Astrocyte (in vitro differentiated cells and primary cell): Measurements from ENCODE around the gene RPL7A. TPM values are rescaled to one million over a fixed set of nuclear protein-coding genes. Genes with fewer than 3 reads are reported as not detected.
"Not testable (repeated sequence)": the region's sequence is repeated elsewhere in the genome, so short reads cannot be mapped to it uniquely, and the experiment has no call there.

Experiments
- DNase-seq: peaks from one replicate; pipeline ENCODE4 v3.0.0-alpha.2; 2010; ENCODE audit warnings: low read depth
- FAIRE-seq: peaks from 2 replicates; lab custom pipeline; 2011; peaks lifted over from hg19 to GRCh38; lab: Jason Lieb, UNC
- H2AFZ ChIP-seq: 2 replicates; pipeline ENCODE4 v1.6.0; 2012; ENCODE audit warnings: low read depth, low read length, inconsistent platforms
- H3K27ac ChIP-seq: 2 replicates; pipeline ENCODE4 v1.5.1; 2011; ENCODE audit warnings: low read depth, low read length, inconsistent platforms
- H3K27me3 ChIP-seq: 2 replicates; pipeline ENCODE4 v1.6.0; 2011; ENCODE audit warnings: low read length, inconsistent platforms; ENCODE audit not compliant: insufficient read depth
- H3K36me3 ChIP-seq: 2 replicates; pipeline ENCODE4 v1.5.1; 2011; ENCODE audit warnings: low read length, inconsistent platforms; ENCODE audit not compliant: insufficient read depth
- H3K4me1 ChIP-seq: 2 replicates; pipeline ENCODE4 v1.5.1; 2011; ENCODE audit warnings: low read length, inconsistent platforms; ENCODE audit not compliant: insufficient read depth
- H3K4me2 ChIP-seq: 2 replicates; pipeline ENCODE4 v1.6.0; 2012; ENCODE audit warnings: low read length, inconsistent platforms
- H3K4me3 ChIP-seq: 2 replicates; pipeline ENCODE4 v1.5.1; 2011; ENCODE audit warnings: low read depth, mild to moderate bottlenecking, low read length, inconsistent platforms; ENCODE audit not compliant: insufficient read depth
- H3K79me2 ChIP-seq: 2 replicates; pipeline ENCODE4 v1.6.0; 2012; ENCODE audit warnings: mild to moderate bottlenecking, low read length, inconsistent platforms; ENCODE audit not compliant: insufficient read depth
- H3K9ac ChIP-seq: 2 replicates; pipeline ENCODE4 v1.6.0; 2012; ENCODE audit warnings: mild to moderate bottlenecking, low read length, inconsistent platforms
- H3K9me3 ChIP-seq: 2 replicates; pipeline ENCODE4 v1.5.1; 2012; ENCODE audit warnings: low read depth, mild to moderate bottlenecking, low read length, inconsistent platforms; ENCODE audit not compliant: insufficient read depth
- H4K20me1 ChIP-seq: 2 replicates; pipeline ENCODE4 v1.6.0; 2012; ENCODE audit warnings: low read length, inconsistent platforms; ENCODE audit not compliant: insufficient read depth
- H3K27ac Mint-ChIP-seq: one replicate; pipeline ENCODE4 v1.8.0; 2021; ENCODE audit warnings: mild to moderate bottlenecking, mixed read lengths; ENCODE audit not compliant: unreplicated experiment
- H3K27me3 Mint-ChIP-seq: one replicate; pipeline ENCODE4 v1.8.0; 2021; ENCODE audit warnings: low read depth, mixed read lengths; ENCODE audit not compliant: unreplicated experiment
- H3K36me3 Mint-ChIP-seq: one replicate; pipeline ENCODE4 v1.8.0; 2021; ENCODE audit warnings: low read depth, mixed read lengths; ENCODE audit not compliant: unreplicated experiment
- H3K4me1 Mint-ChIP-seq: one replicate; pipeline ENCODE4 v1.8.0; 2021; ENCODE audit warnings: low read depth, mixed read lengths; ENCODE audit not compliant: unreplicated experiment
- H3K4me3 Mint-ChIP-seq: one replicate; pipeline ENCODE4 v1.8.0; 2021; ENCODE audit warnings: mild to moderate bottlenecking, moderate library complexity, mixed read lengths; ENCODE audit not compliant: unreplicated experiment
- H3K9me3 Mint-ChIP-seq: one replicate; pipeline ENCODE4 v1.8.0; 2021; ENCODE audit warnings: mild to moderate bottlenecking, mixed read lengths; ENCODE audit not compliant: unreplicated experiment
- EZH2 ChIP-seq: IDR thresholded peaks from 2 replicates; pipeline ENCODE4 v1.6.1; 2012; ENCODE audit warnings: mild to moderate bottlenecking, low read length, inconsistent platforms; ENCODE audit not compliant: insufficient read depth
- total RNA-seq: library from RNA; stranded (reverse); gene quantifications from 2 replicates; pipeline ENCODE4 v1.2.1, GENCODE V29; 2021
- TF ChIP-seq, protein P1 (sequence below): IDR thresholded peaks from 2 replicates; pipeline ENCODE4 v1.5.1; 2011; ENCODE audit warnings: low read depth, mild to moderate bottlenecking, inconsistent platforms, low read length, moderate library complexity; ENCODE audit not compliant: insufficient read depth

The RPL7A gene
- total RNA-seq, 1 donor from 2014 or later = 1,364 TPM

DNA sequence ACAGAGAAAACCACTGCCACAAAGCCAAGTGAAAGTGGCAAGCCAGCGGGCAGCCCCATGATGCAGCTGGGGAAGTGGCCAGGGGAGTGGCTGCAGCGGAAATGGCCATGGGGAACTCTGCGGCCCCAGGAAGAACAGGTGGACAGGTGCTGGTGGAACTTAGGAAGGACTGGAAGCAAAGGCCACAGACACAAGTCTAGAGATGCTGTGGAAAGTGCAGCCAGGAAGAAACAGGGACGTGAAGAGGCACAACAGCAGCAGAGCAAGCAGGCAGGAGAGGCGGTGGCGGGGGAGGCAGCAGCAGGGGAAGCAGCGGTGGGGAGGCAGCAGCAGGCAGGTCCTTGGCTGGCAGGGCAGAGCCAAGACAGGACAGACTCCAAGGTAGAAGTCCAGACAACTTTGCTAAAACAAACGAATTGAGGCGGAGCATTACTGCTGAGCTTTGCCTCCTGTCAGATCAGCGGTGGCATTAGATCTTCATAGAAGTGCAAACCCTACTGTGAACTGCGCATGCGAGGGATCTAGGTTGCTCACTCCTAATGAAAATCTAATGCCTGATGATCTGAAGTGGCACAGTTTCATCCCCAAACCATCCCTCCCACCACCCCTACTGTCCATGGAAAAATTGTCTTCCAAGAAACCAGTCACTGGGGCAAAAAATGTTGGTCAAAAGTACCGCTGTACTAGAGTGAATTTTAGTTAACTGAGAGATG, 23.9 kb upstream of the RPL7A start:
- Histone ChIP-seq H3K79me2 (no peaks in the 10 kb centered on the region), H3K4me1 (no peaks in the 10 kb centered on the region), H3K4me3 (no peak overlapping the region), H4K20me1 (no peaks in the 10 kb centered on the region), H3K27ac (no peak overlapping the region), H3K4me2 (no peak overlapping the region), H3K9ac (no peak overlapping the region), H3K27me3 (no peaks in the 10 kb centered on the region), H2AFZ (no peak overlapping the region), H3K36me3 (no peaks in the 10 kb centered on the region), H3K9me3 (no peaks in the 10 kb centered on the region)
- TF ChIP-seq, protein P1, sequence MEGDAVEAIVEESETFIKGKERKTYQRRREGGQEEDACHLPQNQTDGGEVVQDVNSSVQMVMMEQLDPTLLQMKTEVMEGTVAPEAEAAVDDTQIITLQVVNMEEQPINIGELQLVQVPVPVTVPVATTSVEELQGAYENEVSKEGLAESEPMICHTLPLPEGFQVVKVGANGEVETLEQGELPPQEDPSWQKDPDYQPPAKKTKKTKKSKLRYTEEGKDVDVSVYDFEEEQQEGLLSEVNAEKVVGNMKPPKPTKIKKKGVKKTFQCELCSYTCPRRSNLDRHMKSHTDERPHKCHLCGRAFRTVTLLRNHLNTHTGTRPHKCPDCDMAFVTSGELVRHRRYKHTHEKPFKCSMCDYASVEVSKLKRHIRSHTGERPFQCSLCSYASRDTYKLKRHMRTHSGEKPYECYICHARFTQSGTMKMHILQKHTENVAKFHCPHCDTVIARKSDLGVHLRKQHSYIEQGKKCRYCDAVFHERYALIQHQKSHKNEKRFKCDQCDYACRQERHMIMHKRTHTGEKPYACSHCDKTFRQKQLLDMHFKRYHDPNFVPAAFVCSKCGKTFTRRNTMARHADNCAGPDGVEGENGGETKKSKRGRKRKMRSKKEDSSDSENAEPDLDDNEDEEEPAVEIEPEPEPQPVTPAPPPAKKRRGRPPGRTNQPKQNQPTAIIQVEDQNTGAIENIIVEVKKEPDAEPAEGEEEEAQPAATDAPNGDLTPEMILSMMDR = no peak
- TF ChIP-seq EZH2 = no peak
- H3K27me3 Mint-ChIP-seq = peaks cover 24% of the 10 kb centered on the region
- DNase-seq (no peak), FAIRE-seq (no peak)
- H3K4me1 Mint-ChIP-seq = no peaks in the 10 kb centered on the region
- no peak overlapping the region for H3K4me3 Mint-ChIP-seq
- peaks cover 15% of the 10 kb centered on the region for H3K36me3 Mint-ChIP-seq
- H3K9me3 Mint-ChIP-seq = peaks cover 14% of the 10 kb centered on the region
- no peak overlapping the region for H3K27ac Mint-ChIP-seq

DNA sequence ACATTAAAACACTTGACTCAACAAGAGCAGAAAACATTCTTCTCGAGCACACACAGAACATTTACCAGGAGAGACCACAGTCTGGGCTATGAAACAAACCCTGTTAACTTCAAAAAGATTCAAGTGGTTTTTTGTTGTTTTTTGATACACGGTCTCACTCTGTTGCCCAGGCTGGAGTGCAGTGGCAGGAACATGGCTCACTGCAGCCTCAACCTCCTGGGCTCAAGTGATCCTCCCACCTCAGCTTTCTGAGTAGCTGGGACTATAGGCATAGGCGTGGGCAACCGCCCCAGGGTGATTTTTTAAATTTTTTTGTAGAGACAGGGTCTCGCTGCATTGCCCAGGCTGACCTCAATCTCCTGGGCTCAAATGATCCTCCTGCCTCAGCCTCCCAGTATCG, 21.0 kb upstream of the RPL7A start:
- not testable (repeated sequence) for FAIRE-seq, DNase-seq, H3K27me3 ChIP-seq, H3K79me2 ChIP-seq, H3K4me2 ChIP-seq, H3K27ac ChIP-seq, H3K4me1 ChIP-seq, H3K27ac Mint-ChIP-seq, H3K36me3 ChIP-seq, H3K4me3 ChIP-seq, H3K9me3 ChIP-seq, H3K27me3 Mint-ChIP-seq, H3K9ac ChIP-seq, H3K4me3 Mint-ChIP-seq, H2AFZ ChIP-seq, H3K4me1 Mint-ChIP-seq
- Mint-ChIP-seq H3K9me3 (peaks cover 14% of the 10 kb centered on the region), H3K36me3 (peaks cover 12% of the 10 kb centered on the region)
- peaks cover 18% of the 10 kb centered on the region for H4K20me1 ChIP-seq

GRCh38 chr9:133327834-133328484, 20.1 kb upstream of the RPL7A start:
- Mint-ChIP-seq H3K4me1 (no peaks in the 10 kb centered on the region), H3K27ac (peak overlapping the region; percentile 21), H3K9me3 (peaks cover 14% of the 10 kb centered on the region), H3K4me3 (no peak overlapping the region), H3K27me3 (peaks cover 10% of the 10 kb centered on the region), H3K36me3 (peaks cover 17% of the 10 kb centered on the region)
- no peak for FAIRE-seq
- Histone ChIP-seq H3K27me3 (no peaks in the 10 kb centered on the region), H3K9ac (no peak overlapping the region), H3K27ac (no peak overlapping the region), H3K4me1 (no peaks in the 10 kb centered on the region), H4K20me1 (peaks cover 23% of the 10 kb centered on the region), H3K36me3 (peaks cover 13% of the 10 kb centered on the region), H2AFZ (no peak overlapping the region), H3K9me3 (no peaks in the 10 kb centered on the region), H3K4me3 (no peak overlapping the region), H3K79me2 (peaks cover 3% of the 10 kb centered on the region), H3K4me2 (no peak overlapping the region)
- DNase-seq = no peak
- no peak for TF ChIP-seq EZH2
- TF ChIP-seq, protein P1 = no peak
